ENCODE measurements around the gene ARL3. TPM values are rescaled to one million over a fixed set of nuclear protein-coding genes. Genes with fewer than 3 reads are reported as not detected.

Gene ARL3
- total RNA-seq, 4 donors from 2014 or later, result 0.87 to 5.0 (median 2.2) TPM

DNA sequence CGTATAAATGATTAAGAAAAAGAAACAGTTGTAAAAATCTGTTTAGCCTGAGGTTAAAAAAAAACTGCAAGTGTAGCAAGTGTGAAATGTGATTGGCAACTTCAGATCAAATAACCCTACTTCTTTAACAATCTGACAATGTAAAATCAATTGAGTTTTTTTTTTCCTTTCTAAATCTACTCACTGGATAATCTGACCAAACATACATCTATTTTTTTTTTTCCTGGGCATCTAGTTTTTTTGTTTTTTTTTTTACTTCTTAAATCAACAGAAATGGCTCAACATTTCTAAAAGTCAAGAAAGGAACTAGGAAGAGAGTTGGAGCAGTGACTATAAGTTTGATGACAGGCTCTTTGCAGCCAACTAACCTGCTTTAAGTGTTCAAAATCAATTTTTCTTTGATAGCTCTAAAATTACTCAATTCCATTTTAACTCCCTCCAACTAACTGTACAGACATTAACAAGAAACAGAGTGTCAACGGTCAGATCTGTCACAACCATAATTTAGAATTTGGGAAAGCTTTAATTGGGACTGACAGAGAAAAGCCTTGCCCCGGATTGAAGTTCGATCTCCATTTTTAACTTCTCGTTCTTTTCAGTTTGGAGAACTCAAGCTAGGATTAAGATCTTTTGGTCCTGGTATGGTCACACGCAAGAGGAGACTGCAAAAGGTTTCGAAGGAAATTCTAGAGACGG lies 1.2 kb downstream of the ARL3 start:
- DNase-seq, result no peak
- Histone ChIP-seq H3K9me3 (no peaks in the 10 kb centered on the region), H3K4me3 (peak overlapping the region; percentile 86 to 94 (median 91)), H3K27me3 (no peaks in the 10 kb centered on the region), H3K36me3 (no peaks in the 10 kb centered on the region), H3K27ac (peak overlapping the region; percentile 76 to 95 (median 92)), H3K4me1 (peaks cover 3 to 52% (median 10%) of the 10 kb centered on the region in 3 donors)
- TF ChIP-seq, protein P1, sequence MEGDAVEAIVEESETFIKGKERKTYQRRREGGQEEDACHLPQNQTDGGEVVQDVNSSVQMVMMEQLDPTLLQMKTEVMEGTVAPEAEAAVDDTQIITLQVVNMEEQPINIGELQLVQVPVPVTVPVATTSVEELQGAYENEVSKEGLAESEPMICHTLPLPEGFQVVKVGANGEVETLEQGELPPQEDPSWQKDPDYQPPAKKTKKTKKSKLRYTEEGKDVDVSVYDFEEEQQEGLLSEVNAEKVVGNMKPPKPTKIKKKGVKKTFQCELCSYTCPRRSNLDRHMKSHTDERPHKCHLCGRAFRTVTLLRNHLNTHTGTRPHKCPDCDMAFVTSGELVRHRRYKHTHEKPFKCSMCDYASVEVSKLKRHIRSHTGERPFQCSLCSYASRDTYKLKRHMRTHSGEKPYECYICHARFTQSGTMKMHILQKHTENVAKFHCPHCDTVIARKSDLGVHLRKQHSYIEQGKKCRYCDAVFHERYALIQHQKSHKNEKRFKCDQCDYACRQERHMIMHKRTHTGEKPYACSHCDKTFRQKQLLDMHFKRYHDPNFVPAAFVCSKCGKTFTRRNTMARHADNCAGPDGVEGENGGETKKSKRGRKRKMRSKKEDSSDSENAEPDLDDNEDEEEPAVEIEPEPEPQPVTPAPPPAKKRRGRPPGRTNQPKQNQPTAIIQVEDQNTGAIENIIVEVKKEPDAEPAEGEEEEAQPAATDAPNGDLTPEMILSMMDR (IDR thresholded peaks at IDR 0.05), result no peak
- TF ChIP-seq POLR2A (IDR thresholded peaks at IDR 0.05), result no peak
- 5 to 7% methylated on average over 8 of the region's 8 CpGs for WGBS, 2 donors
- intact Hi-C loops (cut with DNase I), result no loop called here

DNA sequence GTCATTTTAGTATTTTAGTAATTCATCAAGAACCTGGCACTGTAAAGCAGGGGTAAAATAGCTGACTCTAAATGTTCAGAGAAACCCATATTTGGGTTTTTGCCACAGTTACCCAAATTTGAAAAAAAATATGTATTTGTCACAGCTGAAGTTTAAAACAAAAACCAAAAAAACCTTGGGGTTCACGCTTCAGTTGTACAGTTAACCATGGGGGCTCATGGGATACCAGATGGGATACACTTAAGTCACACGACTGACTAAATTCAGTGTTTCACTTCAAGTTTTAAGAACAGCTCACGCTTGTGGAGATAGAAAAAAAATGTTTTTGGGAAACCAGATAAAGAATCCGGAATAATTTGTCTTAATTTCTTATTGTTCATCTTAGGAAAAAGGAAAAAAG lies 2.1 kb downstream of the ARL3 start:
- 41 to 74% methylated on average over 4 of the region's 4 CpGs for WGBS, 2 donors
- no peak for TF ChIP-seq POLR2A (IDR thresholded peaks at IDR 0.05)
- TF ChIP-seq, protein P1 (IDR thresholded peaks at IDR 0.05), result no peak
- no peaks in the 10 kb centered on the region for H3K27me3 ChIP-seq
- H3K4me1 ChIP-seq, result peaks cover 10 to 54% (median 12%) of the 10 kb centered on the region in 3 donors
- H3K9me3 ChIP-seq, result no peaks in the 10 kb centered on the region
- H3K36me3 ChIP-seq, result no peaks in the 10 kb centered on the region
- H3K27ac ChIP-seq, result peak overlapping the region in 1 of 4 donors; percentile 92
- intact Hi-C loops (cut with DNase I), result no loop called here
- H3K4me3 ChIP-seq, result no peak overlapping the region
- DNase-seq, result no peak

DNA sequence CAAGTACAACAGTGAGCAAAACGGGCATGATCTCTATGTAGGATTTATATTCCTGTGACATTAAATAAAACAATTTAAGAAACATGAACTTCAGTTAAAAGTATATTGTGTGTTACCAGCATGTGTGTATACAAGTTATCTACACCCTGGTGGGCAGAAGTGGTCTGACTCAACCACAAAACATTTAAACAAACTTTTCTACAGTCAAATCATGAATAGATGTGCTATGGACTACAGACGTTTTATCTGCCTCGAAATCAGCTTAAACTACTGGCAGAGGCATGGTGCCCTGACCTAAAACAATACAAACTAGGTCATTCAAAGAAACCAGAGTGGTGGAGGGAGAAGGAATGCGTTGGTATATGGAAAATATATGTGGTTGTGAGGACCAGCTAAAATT lies 3.6 kb downstream of the ARL3 start:
- H3K9me3 ChIP-seq, result no peaks in the 10 kb centered on the region
- no peaks in the 10 kb centered on the region for H3K27me3 ChIP-seq
- TF ChIP-seq, protein P1 (IDR thresholded peaks at IDR 0.05), result peak in 1 of 6 experiments; percentile 6
- no peak for TF ChIP-seq POLR2A (IDR thresholded peaks at IDR 0.05)
- WGBS, 2 donors, result 40 to 45% methylated on average over 4 of the region's 4 CpGs
- H3K4me3 ChIP-seq, result no peak overlapping the region
- intact Hi-C loops (cut with DNase I), result no loop called here
- no peak for DNase-seq
- peak overlapping the region in 1 of 4 donors; percentile 42 for H3K27ac ChIP-seq
- H3K36me3 ChIP-seq, result no peaks in the 10 kb centered on the region
- H3K4me1 ChIP-seq, result peaks cover 8 to 49% (median 12%) of the 10 kb centered on the region in 3 donors

DNA sequence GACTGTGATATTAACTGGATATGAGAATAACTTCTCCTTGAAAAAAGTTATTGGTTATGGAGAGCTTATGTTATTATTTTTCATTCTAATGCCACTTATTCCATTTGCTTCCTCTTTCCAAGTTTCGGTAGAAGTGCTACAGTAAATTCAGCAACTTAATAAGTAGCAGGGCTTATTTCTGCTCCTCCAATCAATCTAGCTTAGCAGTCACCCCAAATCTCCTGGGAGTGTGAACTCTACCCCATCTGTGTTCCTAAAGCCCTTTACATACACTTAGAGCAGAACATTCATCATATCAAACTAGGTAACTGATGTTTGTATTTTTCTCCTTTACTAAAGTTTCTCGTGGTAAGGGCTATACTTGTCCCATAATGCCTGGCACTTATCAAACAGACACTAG lies 8.7 kb downstream of the ARL3 start:
- 66 to 68% methylated on average over 2 of the region's 2 CpGs for WGBS, 2 donors
- no peaks in the 10 kb centered on the region for H3K9me3 ChIP-seq
- H3K4me1 ChIP-seq, result peaks cover 0 to 13% (median 9%) of the 10 kb centered on the region in 3 donors
- no peak overlapping the region for H3K4me3 ChIP-seq
- H3K27ac ChIP-seq, result no peak overlapping the region
- TF ChIP-seq, protein P1 (IDR thresholded peaks at IDR 0.05), result no peak
- TF ChIP-seq POLR2A (IDR thresholded peaks at IDR 0.05), result no peak
- peaks cover 0 to 7% (median 0%) of the 10 kb centered on the region in 3 donors for H3K36me3 ChIP-seq
- H3K27me3 ChIP-seq, result no peaks in the 10 kb centered on the region
- intact Hi-C loops (cut with DNase I), result no loop called here
- DNase-seq, result no peak

DNA sequence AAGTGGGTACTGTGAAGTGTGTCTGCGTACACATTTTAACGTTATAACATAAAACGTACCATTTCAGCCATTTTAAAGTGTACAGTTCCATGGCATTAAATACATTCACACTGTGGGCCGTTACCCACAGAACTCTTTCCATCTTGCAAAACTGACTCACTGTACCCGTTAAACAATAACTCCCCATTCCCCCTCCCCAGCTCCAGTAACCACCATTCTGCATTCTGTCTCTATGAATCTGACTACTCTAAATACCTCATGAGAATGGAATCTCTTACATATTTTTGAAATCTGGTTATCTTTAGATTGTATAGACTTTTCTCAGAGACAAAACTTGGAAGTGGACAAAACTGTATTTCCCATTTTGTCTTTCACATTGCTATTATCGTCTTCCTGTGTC lies 9.3 kb downstream of the ARL3 start:
- H3K36me3 ChIP-seq, result peaks cover 0 to 7% (median 0%) of the 10 kb centered on the region in 3 donors
- DNase-seq, result no peak
- no peak overlapping the region for H3K4me3 ChIP-seq
- TF ChIP-seq, protein P1 (IDR thresholded peaks at IDR 0.05), result no peak
- no peak for TF ChIP-seq POLR2A (IDR thresholded peaks at IDR 0.05)
- H3K9me3 ChIP-seq, result no peaks in the 10 kb centered on the region
- H3K4me1 ChIP-seq, result peaks cover 0 to 9% (median 7%) of the 10 kb centered on the region in 3 donors
- no peaks in the 10 kb centered on the region for H3K27me3 ChIP-seq
- H3K27ac ChIP-seq, result no peak overlapping the region
- intact Hi-C loops (cut with DNase I), result no loop called here
- 87 to 89% methylated on average over 6 of the region's 6 CpGs for WGBS, 2 donors

All from esophagus squamous epithelium (tissue), 5 donors.